ENCODE data around the gene OR10G8.

Gene OR10G8

GRCh38 chr11:124074554-124074953 is 48.0 kb downstream of the OR10G8 start:
- no peaks in the 10 kb centered on the region for H3K27me3 ChIP-seq (ENCODE audit: insufficient read depth, low read length, poor library complexity)
- WGBS (ENCODE audit: extremely low coverage, insufficient coverage, low lambda C conversion rate): no CpG with 5 or more reads among the region's 5 CpGs
- H4K8ac ChIP-seq (ENCODE audit: low read depth, low read length): no peak overlapping the region
- H3K4ac ChIP-seq (ENCODE audit: low read depth, low read length): no peak overlapping the region
- H3K18ac ChIP-seq (ENCODE audit: low read length): no peak overlapping the region
- H2BK15ac ChIP-seq (replicated peaks; ENCODE audit: low read depth): no peak overlapping the region
- no peaks in the 10 kb centered on the region for H3K79me2 ChIP-seq (ENCODE audit: control insufficient read depth, insufficient read depth, low read length)
- H3K4me3 ChIP-seq (ENCODE audit: low read length): no peak overlapping the region
- H2AK5ac ChIP-seq (ENCODE audit: low read length): no peak overlapping the region
- DNase-seq: no peak
- no peak overlapping the region for H3K4me2 ChIP-seq (ENCODE audit: low read length)
- no peak overlapping the region for H4K5ac ChIP-seq (ENCODE audit: low read length)
- no peak overlapping the region for H3K27ac ChIP-seq (ENCODE audit: low read depth, low read length)
- no peak overlapping the region for H2BK5ac ChIP-seq (ENCODE audit: low read length)
- H3K9ac ChIP-seq (ENCODE audit: low read length): no peak overlapping the region
- H3K79me1 ChIP-seq (ENCODE audit: low read length): no peaks in the 10 kb centered on the region
- no peak overlapping the region for H3K56ac ChIP-seq (ENCODE audit: low read length)
- no peak overlapping the region for H3K23ac ChIP-seq (ENCODE audit: low read length)
- H3K4me1 ChIP-seq (ENCODE audit: control insufficient read depth, low read depth, low read length): peaks cover 1% of the 10 kb centered on the region
- no peak overlapping the region for H2BK120ac ChIP-seq (ENCODE audit: low read depth, low read length)
- no peaks in the 10 kb centered on the region for H3K36me3 ChIP-seq (ENCODE audit: control insufficient read depth, insufficient read depth, low read length)

DNA sequence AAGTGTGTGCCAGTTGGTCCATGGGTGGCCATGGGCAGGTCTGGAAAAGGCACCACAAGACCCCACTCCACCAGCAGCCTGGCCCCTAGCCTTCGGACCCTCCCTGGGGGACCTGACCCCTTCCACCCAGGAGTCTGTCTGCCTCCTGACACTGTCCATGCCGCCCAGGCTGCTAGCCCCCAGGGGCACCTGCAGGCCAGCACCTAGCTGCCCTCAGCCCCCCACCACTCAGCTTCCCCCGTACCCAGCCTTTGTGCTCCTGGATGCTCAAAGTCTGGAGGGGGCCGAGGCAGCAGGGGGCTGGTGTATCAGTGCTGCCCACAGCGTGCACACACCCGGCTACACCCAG is 48.9 kb downstream of the OR10G8 start:
- H3K27ac ChIP-seq (ENCODE audit: low read depth, low read length): no peak overlapping the region
- no peaks in the 10 kb centered on the region for H3K27me3 ChIP-seq (ENCODE audit: insufficient read depth, low read length, poor library complexity)
- H3K4me2 ChIP-seq (ENCODE audit: low read length): no peak overlapping the region
- no peaks in the 10 kb centered on the region for H3K79me2 ChIP-seq (ENCODE audit: control insufficient read depth, insufficient read depth, low read length)
- no peak overlapping the region for H3K9ac ChIP-seq (ENCODE audit: low read length)
- H3K23ac ChIP-seq (ENCODE audit: low read length): no peak overlapping the region
- H4K8ac ChIP-seq (ENCODE audit: low read depth, low read length): no peak overlapping the region
- H3K4me3 ChIP-seq (ENCODE audit: low read length): no peak overlapping the region
- H3K56ac ChIP-seq (ENCODE audit: low read length): no peak overlapping the region
- H3K18ac ChIP-seq (ENCODE audit: low read length): no peak overlapping the region
- H4K5ac ChIP-seq (ENCODE audit: low read length): no peak overlapping the region
- WGBS (ENCODE audit: extremely low coverage, insufficient coverage, low lambda C conversion rate): no CpG with 5 or more reads among the region's 6 CpGs
- no peaks in the 10 kb centered on the region for H3K36me3 ChIP-seq (ENCODE audit: control insufficient read depth, insufficient read depth, low read length)
- H3K4ac ChIP-seq (ENCODE audit: low read depth, low read length): no peak overlapping the region
- no peak overlapping the region for H2AK5ac ChIP-seq (ENCODE audit: low read length)
- H2BK15ac ChIP-seq (replicated peaks; ENCODE audit: low read depth): no peak overlapping the region
- H2BK5ac ChIP-seq (ENCODE audit: low read length): no peak overlapping the region
- no peaks in the 10 kb centered on the region for H3K4me1 ChIP-seq (ENCODE audit: control insufficient read depth, low read depth, low read length)
- no peak for DNase-seq
- no peaks in the 10 kb centered on the region for H3K79me1 ChIP-seq (ENCODE audit: low read length)
- H2BK120ac ChIP-seq (ENCODE audit: low read depth, low read length): no peak overlapping the region

DNA sequence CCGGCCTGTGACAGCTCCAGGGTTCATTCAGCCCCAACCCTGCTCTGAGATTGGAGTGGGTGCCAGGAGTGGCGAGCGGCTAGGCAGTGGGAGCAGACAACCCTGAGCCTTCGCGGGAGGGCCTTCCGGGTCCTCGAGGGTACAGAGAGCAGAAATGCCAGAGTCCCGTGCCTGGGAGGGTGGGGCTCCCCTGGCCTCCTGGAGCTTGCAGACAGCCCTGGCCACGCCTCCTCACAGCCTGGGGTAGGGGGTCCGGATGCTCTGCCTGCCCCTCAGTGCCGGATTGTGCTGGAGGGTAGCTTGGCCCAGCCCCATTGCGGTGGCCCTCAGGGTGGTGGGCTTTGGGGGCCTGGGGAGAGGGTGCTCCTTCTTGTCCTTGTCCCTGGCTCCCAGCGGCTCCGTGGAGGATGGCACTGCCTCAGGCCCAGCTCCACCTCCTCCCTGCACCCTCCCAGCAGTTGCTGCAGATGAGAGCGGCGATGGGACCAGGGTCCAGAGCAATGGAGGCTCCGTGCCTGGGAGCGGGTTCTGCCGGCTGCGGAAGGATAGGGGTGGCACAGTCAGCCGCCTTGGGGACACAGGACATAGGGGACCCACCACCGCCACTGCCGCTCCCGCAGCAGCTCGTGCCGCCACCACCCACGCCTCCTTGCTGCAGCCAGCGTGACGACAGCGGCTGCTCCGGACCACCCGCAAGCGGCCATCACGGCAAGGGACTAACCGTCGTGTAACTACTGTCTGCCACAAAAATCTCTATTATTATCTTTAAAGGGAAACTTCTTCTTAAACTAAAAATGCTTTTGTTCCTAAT is 49.4 kb downstream of the OR10G8 start:
- Histone ChIP-seq H3K4me2 (ENCODE audit: low read length) (no peak overlapping the region), H4K8ac (ENCODE audit: low read depth, low read length) (no peak overlapping the region), H3K4ac (ENCODE audit: low read depth, low read length) (no peak overlapping the region), H2AK5ac (ENCODE audit: low read length) (no peak overlapping the region), H3K4me3 (ENCODE audit: low read length) (no peak overlapping the region), H3K56ac (ENCODE audit: low read length) (no peak overlapping the region), H2BK5ac (ENCODE audit: low read length) (no peak overlapping the region), H3K27me3 (ENCODE audit: insufficient read depth, low read length, poor library complexity) (no peaks in the 10 kb centered on the region), H4K5ac (ENCODE audit: low read length) (no peak overlapping the region), H2BK120ac (ENCODE audit: low read depth, low read length) (no peak overlapping the region), H3K4me1 (ENCODE audit: control insufficient read depth, low read depth, low read length) (no peaks in the 10 kb centered on the region), H3K27ac (ENCODE audit: low read depth, low read length) (no peak overlapping the region), H3K36me3 (ENCODE audit: control insufficient read depth, insufficient read depth, low read length) (no peaks in the 10 kb centered on the region), H3K18ac (ENCODE audit: low read length) (no peak overlapping the region), H3K23ac (ENCODE audit: low read length) (no peak overlapping the region), H3K79me2 (ENCODE audit: control insufficient read depth, insufficient read depth, low read length) (no peaks in the 10 kb centered on the region), H3K79me1 (ENCODE audit: low read length) (no peaks in the 10 kb centered on the region), H2BK15ac (replicated peaks; ENCODE audit: low read depth) (no peak overlapping the region), H3K9ac (ENCODE audit: low read length) (no peak overlapping the region)
- no peak for DNase-seq
- WGBS (ENCODE audit: extremely low coverage, insufficient coverage, low lambda C conversion rate): no CpG with 5 or more reads among the region's 36 CpGs

DNA sequence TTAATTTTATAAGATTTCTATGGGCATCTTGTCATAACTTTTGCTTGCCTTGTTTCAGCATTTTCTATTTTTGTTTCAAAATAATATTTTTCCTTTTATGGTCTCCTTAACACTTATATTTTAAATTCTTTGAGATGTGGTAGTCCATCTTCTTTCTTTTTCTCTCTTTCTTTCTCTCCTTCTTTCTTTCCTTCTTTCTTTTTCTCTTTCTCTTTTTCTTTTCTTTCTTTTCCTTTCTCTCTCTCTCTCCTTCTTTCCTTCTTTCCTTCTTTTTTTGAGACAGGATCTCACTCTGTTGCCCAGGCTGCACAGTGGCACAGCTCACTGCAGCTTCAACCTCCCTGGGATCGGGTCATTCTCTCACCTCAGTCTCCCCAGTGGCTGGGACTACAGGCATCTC is 50.7 kb downstream of the OR10G8 start:
- H3K18ac ChIP-seq (ENCODE audit: low read length): no peak overlapping the region
- DNase-seq: no peak

DNA sequence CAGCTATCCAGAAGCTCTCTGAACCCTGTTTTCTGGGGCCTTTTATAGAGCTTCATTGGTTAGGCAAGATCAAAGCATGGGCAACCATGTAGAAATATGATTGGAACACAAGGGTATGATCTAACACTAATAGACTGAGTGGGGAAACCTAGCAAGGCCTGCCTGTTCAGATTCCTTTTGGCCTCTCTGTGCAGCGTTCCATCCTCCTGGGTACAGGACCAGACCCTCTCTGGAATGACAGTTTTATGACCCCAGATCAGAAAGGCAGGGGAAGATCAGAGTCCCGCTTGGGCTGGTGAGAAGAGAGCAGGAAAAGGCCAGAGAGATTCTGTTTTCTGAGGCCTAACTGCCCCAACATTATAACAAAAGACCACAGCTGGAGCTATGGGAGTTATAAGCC is 52.0 kb downstream of the OR10G8 start:
- Histone ChIP-seq H4K8ac (ENCODE audit: low read depth, low read length) (no peak overlapping the region), H3K27me3 (ENCODE audit: insufficient read depth, low read length, poor library complexity) (no peaks in the 10 kb centered on the region), H3K79me1 (ENCODE audit: low read length) (no peaks in the 10 kb centered on the region), H3K79me2 (ENCODE audit: control insufficient read depth, insufficient read depth, low read length) (no peaks in the 10 kb centered on the region), H3K4me3 (ENCODE audit: low read length) (no peak overlapping the region), H3K18ac (ENCODE audit: low read length) (no peak overlapping the region), H3K4me1 (ENCODE audit: control insufficient read depth, low read depth, low read length) (no peaks in the 10 kb centered on the region), H3K27ac (ENCODE audit: low read depth, low read length) (no peak overlapping the region), H3K4ac (ENCODE audit: low read depth, low read length) (no peak overlapping the region), H3K36me3 (ENCODE audit: control insufficient read depth, insufficient read depth, low read length) (no peaks in the 10 kb centered on the region), H4K5ac (ENCODE audit: low read length) (no peak overlapping the region), H2BK15ac (replicated peaks; ENCODE audit: low read depth) (no peak overlapping the region), H3K56ac (ENCODE audit: low read length) (no peak overlapping the region), H2BK5ac (ENCODE audit: low read length) (no peak overlapping the region), H2AK5ac (ENCODE audit: low read length) (no peak overlapping the region), H3K23ac (ENCODE audit: low read length) (no peak overlapping the region), H3K4me2 (ENCODE audit: low read length) (no peak overlapping the region), H2BK120ac (ENCODE audit: low read depth, low read length) (no peak overlapping the region), H3K9ac (ENCODE audit: low read length) (no peak overlapping the region)
- no peak for DNase-seq
- no CpG with 5 or more reads among the region's 2 CpGs for WGBS (ENCODE audit: extremely low coverage, insufficient coverage, low lambda C conversion rate)

More for the DNA sequence above, 50.7 kb downstream of the OR10G8 start:
- Histone ChIP-seq H3K23ac (ENCODE audit: low read length) (no peak overlapping the region), H2BK15ac (replicated peaks; ENCODE audit: low read depth) (no peak overlapping the region), H3K4me1 (ENCODE audit: control insufficient read depth, low read depth, low read length) (no peaks in the 10 kb centered on the region), H2BK120ac (ENCODE audit: low read depth, low read length) (no peak overlapping the region), H3K27ac (ENCODE audit: low read depth, low read length) (no peak overlapping the region), H3K56ac (ENCODE audit: low read length) (no peak overlapping the region), H3K79me1 (ENCODE audit: low read length) (no peaks in the 10 kb centered on the region), H3K4me3 (ENCODE audit: low read length) (no peak overlapping the region), H3K4me2 (ENCODE audit: low read length) (no peak overlapping the region), H4K8ac (ENCODE audit: low read depth, low read length) (no peak overlapping the region), H3K79me2 (ENCODE audit: control insufficient read depth, insufficient read depth, low read length) (no peaks in the 10 kb centered on the region), H4K5ac (ENCODE audit: low read length) (no peak overlapping the region), H3K9ac (ENCODE audit: low read length) (no peak overlapping the region), H3K27me3 (ENCODE audit: insufficient read depth, low read length, poor library complexity) (no peaks in the 10 kb centered on the region), H2AK5ac (ENCODE audit: low read length) (no peak overlapping the region), H3K36me3 (ENCODE audit: control insufficient read depth, insufficient read depth, low read length) (no peaks in the 10 kb centered on the region), H3K4ac (ENCODE audit: low read depth, low read length) (no peak overlapping the region), H2BK5ac (ENCODE audit: low read length) (no peak overlapping the region)
- WGBS (ENCODE audit: extremely low coverage, insufficient coverage, low lambda C conversion rate): no CpG with 5 or more reads among the region's 1 CpG

All from mesendoderm (in vitro differentiated cells).